ENCODE data around the gene CGAS.
"Not testable (repeated sequence)": the region's sequence is repeated elsewhere in the genome, so short reads cannot be mapped to it uniquely, and the experiment has no call there.

Gene CGAS

GRCh38 chr6:73394577-73395354 lies 57.3 kb downstream of the CGAS start, which contains the start of gene DDX43:
DDX43 (plus strand) TSS chr6:73394828; CDS start chr6:73394906, 78 bp downstream.
- DNase-seq: no peak

GRCh38 chr6:73393278-73393677 lies 58.8 kb downstream of the CGAS start:
- no peak for DNase-seq

- DNase-seq: not testable (repeated sequence)
Observed at GRCh38 chr6:73392188-73392587, 59.9 kb downstream of the CGAS start.

GRCh38 chr6:73391675-73392074 lies 60.4 kb downstream of the CGAS start:
- no peak for DNase-seq

- DNase-seq: no peak
Observed at GRCh38 chr6:73389854-73390253, 62.2 kb downstream of the CGAS start.

GRCh38 chr6:73388800-73389512 lies 63.1 kb downstream of the CGAS start:
- DNase-seq: no peak

- no peak for DNase-seq
Observed at GRCh38 chr6:73388433-73388799, 63.7 kb downstream of the CGAS start.

GRCh38 chr6:73382462-73383113 lies 69.5 kb downstream of the CGAS start:
- no peak for DNase-seq

GRCh38 chr6:73381531-73381930 lies 70.6 kb downstream of the CGAS start:
- DNase-seq: not testable (repeated sequence)

- DNase-seq: no peak
Observed at GRCh38 chr6:73377225-73377624, 74.9 kb downstream of the CGAS start.

GRCh38 chr6:73375216-73375615 lies 76.9 kb downstream of the CGAS start:
- no peak for DNase-seq

All from NCI-H2029 (cell line).